SK-N-SH treated with all-trans-retinoic acid at 6 μM for 48 hours (cell line): ENCODE measurements around the gene TPP2.

Experiments used
- ATAC-seq: fragments of 200-7000 bp; cut with Tn5 transposase; 3 replicates; pipeline ENCODE4 v1.9.1; 2020; ENCODE audit warnings: mild to moderate bottlenecking, moderate library complexity
- BACH2 ChIP-seq: fragments of 250-450 bp; sonication (Bioruptor Pico); IDR thresholded peaks from 2 replicates; pipeline ENCODE4 v1.9.0; 2021; ENCODE audit warnings: mild to moderate bottlenecking, borderline replicate concordance
- ESRRG ChIP-seq: fragments of 250-450 bp; sonication (Bioruptor Pico); IDR thresholded peaks from 2 replicates; pipeline ENCODE4 v1.6.1; 2021; ENCODE audit warnings: mild to moderate bottlenecking
- ISL1 ChIP-seq: fragments of 250-450 bp; sonication (Bioruptor Pico); IDR thresholded peaks from 2 replicates; pipeline ENCODE4 v2.1.2; 2022; ENCODE audit warnings: mild to moderate bottlenecking, moderate library complexity
- OSR1 ChIP-seq: fragments of 250-450 bp; sonication (Bioruptor Pico); IDR thresholded peaks from 2 replicates; pipeline ENCODE4 v1.8.0; 2022; ENCODE audit warnings: moderate library complexity, mild to moderate bottlenecking, inconsistent platforms
- PATZ1 ChIP-seq: fragments of 250-450 bp; sonication (Bioruptor Pico); IDR thresholded peaks from 2 replicates; pipeline ENCODE4 v1.8.0; 2020; ENCODE audit warnings: mild to moderate bottlenecking, moderate library complexity, borderline replicate concordance
- RARB ChIP-seq: fragments of 250-450 bp; sonication (Bioruptor Pico); IDR thresholded peaks from 2 replicates; pipeline ENCODE4 v1.8.0; 2021; ENCODE audit warnings: mild to moderate bottlenecking, moderate library complexity
- SNAI2 ChIP-seq: fragments of 250-450 bp; sonication (Bioruptor Pico); IDR thresholded peaks from 2 replicates; pipeline ENCODE4 v1.5.0; 2020; ENCODE audit warnings: mild to moderate bottlenecking, moderate library complexity
- TCF4 ChIP-seq: fragments of 250-450 bp; sonication (Bioruptor Pico); IDR thresholded peaks from 2 replicates; pipeline ENCODE4 v1.8.0; 2021; ENCODE audit warnings: mild to moderate bottlenecking, moderate library complexity, borderline replicate concordance
- TOX ChIP-seq: fragments of 250-450 bp; sonication (Bioruptor Pico); IDR thresholded peaks from 2 replicates; pipeline ENCODE4 v1.8.0; 2021; ENCODE audit warnings: mild to moderate bottlenecking, moderate library complexity, borderline replicate concordance
- TSHZ2 ChIP-seq: fragments of 250-450 bp; sonication (Bioruptor Pico); IDR thresholded peaks from 2 replicates; pipeline ENCODE4 v1.5.0; 2020; ENCODE audit warnings: mild to moderate bottlenecking, moderate library complexity
- ZC3H10 ChIP-seq: fragments of 250-450 bp; sonication (Bioruptor Pico); IDR thresholded peaks from 2 replicates; pipeline ENCODE4 v1.5.1; 2021; ENCODE audit warnings: mild to moderate bottlenecking, moderate library complexity
- ZFP3 ChIP-seq: fragments of 250-450 bp; sonication (Bioruptor Pico); IDR thresholded peaks from 2 replicates; pipeline ENCODE4 v1.5.0; 2020; ENCODE audit warnings: mild to moderate bottlenecking, moderate library complexity
- ZFP30 ChIP-seq: fragments of 450-650 bp; formaldehyde crosslinking; IDR thresholded peaks from 2 replicates; pipeline ENCODE4 v1.5.0; 2022; ENCODE audit warnings: mild to moderate bottlenecking, moderate library complexity
- ZNF565 ChIP-seq: fragments of 450-650 bp; formaldehyde crosslinking; conservative IDR thresholded peaks from 2 replicates; pipeline ENCODE4 v1.5.0; 2020; ENCODE audit warnings: low read depth, mild to moderate bottlenecking, moderate library complexity
- ZNF70 ChIP-seq: fragments of 450-650 bp; formaldehyde crosslinking; IDR thresholded peaks from 2 replicates; pipeline ENCODE4 v1.5.0; 2020; ENCODE audit warnings: mild to moderate bottlenecking, moderate library complexity
- TF ChIP-seq, protein P1 (sequence below): fragments of 250-450 bp; sonication (Bioruptor Pico); IDR thresholded peaks from 2 replicates; pipeline ENCODE4 v1.5.1; 2020; ENCODE audit warnings: low read depth, mild to moderate bottlenecking, moderate library complexity
- TF ChIP-seq, protein P2 (sequence below): fragments of 250-450 bp; sonication (Bioruptor Pico); IDR thresholded peaks from 2 replicates; pipeline ENCODE4 v1.8.0; 2021; ENCODE audit warnings: low read depth, mild to moderate bottlenecking, moderate library complexity, borderline replicate concordance
- TF ChIP-seq, protein P3 (sequence below): fragments of 250-450 bp; sonication (Bioruptor Pico); IDR thresholded peaks from 2 replicates; pipeline ENCODE4 v1.5.1; 2021; ENCODE audit warnings: mild to moderate bottlenecking, moderate library complexity

Gene TPP2

DNA sequence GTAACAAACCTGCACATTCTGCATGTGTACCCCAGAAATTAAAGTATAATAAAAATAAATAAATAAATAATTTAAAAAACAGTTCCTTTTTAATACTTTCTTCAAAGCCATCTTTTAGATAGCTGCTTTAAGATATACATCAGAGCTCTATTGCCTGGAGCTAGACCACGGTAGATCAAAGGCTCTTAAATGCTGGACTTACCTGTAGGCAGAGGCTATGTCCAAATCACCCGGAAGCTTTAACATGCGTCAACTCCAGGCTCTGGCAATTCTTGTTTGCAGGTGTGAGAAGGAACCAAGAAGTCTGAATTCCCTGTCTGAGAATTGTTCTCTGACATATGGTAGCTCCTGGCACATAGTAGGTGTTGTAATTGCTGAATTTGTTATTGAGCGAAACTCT is 99.7 kb downstream of the TPP2 start:
- ATAC-seq, result no peak
- TF ChIP-seq PATZ1 (no peak), ZNF565 (CRISPR knock-in tag) (no peak), SNAI2 (no peak), ZNF70 (CRISPR knock-in tag) (no peak), ZFP30 (CRISPR knock-in tag) (no peak), ESRRG (no peak)
- TF ChIP-seq, protein P1, sequence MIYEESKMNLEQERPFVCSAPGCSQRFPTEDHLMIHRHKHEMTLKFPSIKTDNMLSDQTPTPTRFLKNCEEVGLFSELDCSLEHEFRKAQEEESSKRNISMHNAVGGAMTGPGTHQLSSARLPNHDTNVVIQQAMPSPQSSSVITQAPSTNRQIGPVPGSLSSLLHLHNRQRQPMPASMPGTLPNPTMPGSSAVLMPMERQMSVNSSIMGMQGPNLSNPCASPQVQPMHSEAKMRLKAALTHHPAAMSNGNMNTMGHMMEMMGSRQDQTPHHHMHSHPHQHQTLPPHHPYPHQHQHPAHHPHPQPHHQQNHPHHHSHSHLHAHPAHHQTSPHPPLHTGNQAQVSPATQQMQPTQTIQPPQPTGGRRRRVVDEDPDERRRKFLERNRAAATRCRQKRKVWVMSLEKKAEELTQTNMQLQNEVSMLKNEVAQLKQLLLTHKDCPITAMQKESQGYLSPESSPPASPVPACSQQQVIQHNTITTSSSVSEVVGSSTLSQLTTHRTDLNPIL (CRISPR knock-in tag), result no peak

GRCh38 chr13:102697264-102697663 is 100.5 kb downstream of the TPP2 start:
- TF ChIP-seq ZNF70 (CRISPR knock-in tag), result no peak
- no peak for TF ChIP-seq TCF4 (CRISPR knock-in tag)
- TF ChIP-seq TOX, result no peak
- TF ChIP-seq, protein P1 (CRISPR knock-in tag), result no peak
- no peak for TF ChIP-seq ZC3H10
- no peak for TF ChIP-seq OSR1
- no peak for TF ChIP-seq ESRRG
- TF ChIP-seq ZFP30 (CRISPR knock-in tag), result no peak
- no peak for TF ChIP-seq ISL1
- TF ChIP-seq, protein P2, sequence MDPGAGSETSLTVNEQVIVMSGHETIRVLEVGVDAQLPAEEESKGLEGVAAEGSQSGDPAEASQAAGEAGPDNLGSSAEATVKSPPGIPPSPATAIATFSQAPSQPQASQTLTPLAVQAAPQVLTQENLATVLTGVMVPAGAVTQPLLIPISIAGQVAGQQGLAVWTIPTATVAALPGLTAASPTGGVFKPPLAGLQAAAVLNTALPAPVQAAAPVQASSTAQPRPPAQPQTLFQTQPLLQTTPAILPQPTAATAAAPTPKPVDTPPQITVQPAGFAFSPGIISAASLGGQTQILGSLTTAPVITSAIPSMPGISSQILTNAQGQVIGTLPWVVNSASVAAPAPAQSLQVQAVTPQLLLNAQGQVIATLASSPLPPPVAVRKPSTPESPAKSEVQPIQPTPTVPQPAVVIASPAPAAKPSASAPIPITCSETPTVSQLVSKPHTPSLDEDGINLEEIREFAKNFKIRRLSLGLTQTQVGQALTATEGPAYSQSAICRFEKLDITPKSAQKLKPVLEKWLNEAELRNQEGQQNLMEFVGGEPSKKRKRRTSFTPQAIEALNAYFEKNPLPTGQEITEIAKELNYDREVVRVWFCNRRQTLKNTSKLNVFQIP (CRISPR knock-in tag), result no peak
- TF ChIP-seq, protein P3, sequence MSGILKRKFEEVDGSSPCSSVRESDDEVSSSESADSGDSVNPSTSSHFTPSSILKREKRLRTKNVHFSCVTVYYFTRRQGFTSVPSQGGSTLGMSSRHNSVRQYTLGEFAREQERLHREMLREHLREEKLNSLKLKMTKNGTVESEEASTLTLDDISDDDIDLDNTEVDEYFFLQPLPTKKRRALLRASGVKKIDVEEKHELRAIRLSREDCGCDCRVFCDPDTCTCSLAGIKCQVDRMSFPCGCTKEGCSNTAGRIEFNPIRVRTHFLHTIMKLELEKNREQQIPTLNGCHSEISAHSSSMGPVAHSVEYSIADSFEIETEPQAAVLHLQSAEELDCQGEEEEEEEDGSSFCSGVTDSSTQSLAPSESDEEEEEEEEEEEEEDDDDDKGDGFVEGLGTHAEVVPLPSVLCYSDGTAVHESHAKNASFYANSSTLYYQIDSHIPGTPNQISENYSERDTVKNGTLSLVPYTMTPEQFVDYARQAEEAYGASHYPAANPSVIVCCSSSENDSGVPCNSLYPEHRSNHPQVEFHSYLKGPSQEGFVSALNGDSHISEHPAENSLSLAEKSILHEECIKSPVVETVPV (CRISPR knock-in tag), result no peak
- no peak for TF ChIP-seq BACH2 (CRISPR knock-in tag)
- no peak for TF ChIP-seq RARB
- no peak for TF ChIP-seq TSHZ2
- ATAC-seq, result no peak

GRCh38 chr13:102697929-102698648 is 101.3 kb downstream of the TPP2 start:
- ATAC-seq, result no peak
- TF ChIP-seq, protein P1 (CRISPR knock-in tag), result no peak
- TF ChIP-seq ZNF70 (CRISPR knock-in tag) (no peak), BACH2 (CRISPR knock-in tag) (no peak), ZFP3 (CRISPR knock-in tag) (no peak)
